GM21423 (cell line): ENCODE results near the gene GSTA1.
"Not testable (repeated sequence)": the region's sequence is repeated elsewhere in the genome, so short reads cannot be mapped to it uniquely, and the experiment has no call there.

Experiments used
- ATAC-seq: cut with Tn5 transposase; IDR thresholded peaks from one replicate; pipeline ENCODE4 v1.9.1; 2021; ENCODE audit warnings: mild to moderate bottlenecking, moderate library complexity; ENCODE audit not compliant: unreplicated experiment

The GSTA1 gene

DNA sequence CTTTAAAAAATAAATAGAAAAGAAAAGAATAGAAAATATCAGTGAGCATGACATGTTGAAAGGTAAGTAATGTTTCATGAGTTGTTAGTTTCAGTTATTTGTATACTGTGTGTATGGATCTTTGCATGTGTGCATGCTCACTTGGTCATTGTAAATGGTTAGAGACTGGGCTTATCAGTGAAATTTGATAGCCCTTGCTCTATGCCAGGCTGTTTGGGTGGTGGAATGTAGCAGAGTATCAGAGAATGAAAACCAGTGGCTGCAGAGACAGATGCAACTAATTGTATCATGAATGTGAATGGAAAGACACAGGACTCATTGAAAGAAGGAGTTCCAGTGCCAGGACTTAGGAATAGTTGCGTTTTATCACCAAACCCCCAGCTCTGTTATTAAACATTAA is 44.5 kb downstream of the GSTA1 start:
- no peak for ATAC-seq

DNA sequence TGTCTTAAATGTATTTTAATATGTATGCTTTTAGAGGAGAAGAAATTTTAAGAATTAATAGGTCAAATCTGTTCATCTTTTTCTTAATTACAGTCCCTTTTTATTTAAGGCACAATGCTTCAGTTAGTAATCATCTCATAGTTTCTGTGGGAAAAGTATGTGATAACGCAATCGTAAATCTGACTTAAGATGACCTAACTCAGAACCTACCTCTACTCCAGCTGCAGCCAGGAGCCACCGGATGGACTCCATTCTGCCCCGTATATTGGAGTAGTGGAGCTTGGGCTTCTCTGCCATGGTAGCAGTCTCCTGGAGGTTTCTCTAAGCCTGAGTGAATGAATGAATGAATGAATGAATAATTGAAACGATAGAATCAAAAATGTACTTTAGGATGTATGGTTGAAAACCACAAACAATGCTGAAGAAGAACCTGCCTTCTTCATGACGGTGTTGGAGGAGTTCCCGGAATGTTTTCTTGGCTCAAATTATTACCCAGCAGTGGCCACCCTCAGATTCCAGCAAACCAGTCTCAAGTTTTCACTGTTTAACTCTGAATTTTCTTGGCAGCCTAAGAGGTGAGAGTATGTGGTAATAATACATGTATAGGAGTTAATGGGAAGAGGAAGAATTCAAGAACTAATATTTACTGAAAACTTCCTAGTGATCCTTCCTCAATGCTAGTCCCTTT is 45.8 kb downstream of the GSTA1 start:
- not testable (repeated sequence) for ATAC-seq

DNA sequence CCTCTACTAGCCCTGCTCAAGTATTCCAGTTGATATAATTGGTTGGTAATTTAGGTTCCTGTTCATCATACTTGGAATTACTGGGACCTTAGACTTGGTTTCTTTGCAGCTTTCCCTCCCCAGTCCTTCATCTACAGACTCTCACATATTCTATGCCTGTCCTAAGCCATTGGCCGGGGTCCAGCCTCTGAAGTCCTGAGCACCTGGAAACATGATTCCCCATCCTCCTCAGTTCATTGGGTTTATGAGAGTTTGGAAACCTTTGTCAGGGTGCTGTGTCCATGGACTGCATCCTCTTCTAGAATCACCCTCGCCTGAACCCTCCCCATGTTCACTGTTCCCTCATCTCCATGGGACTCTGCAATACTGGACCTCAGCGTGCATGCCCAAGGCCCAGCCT is 49.2 kb downstream of the GSTA1 start:
- no peak for ATAC-seq

DNA sequence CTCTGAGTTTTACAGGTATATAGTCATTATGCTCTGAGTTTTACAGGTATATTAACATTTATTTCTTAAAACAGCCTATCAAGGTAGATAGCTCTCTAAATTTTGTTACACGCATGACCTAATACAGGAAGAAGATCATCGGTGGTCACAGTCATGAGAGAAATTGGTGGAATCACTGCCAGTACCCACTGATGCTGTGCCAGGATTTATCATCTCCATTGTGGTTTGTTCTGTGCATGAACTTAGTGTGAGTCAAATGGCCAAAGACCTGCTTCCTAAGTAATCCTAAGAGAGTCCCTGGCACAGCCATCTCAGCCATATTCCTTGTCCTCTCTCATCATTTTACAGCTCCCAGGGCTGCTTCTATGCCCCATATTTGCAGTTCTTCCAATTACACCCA is 50.5 kb downstream of the GSTA1 start:
- not testable (repeated sequence) for ATAC-seq

DNA sequence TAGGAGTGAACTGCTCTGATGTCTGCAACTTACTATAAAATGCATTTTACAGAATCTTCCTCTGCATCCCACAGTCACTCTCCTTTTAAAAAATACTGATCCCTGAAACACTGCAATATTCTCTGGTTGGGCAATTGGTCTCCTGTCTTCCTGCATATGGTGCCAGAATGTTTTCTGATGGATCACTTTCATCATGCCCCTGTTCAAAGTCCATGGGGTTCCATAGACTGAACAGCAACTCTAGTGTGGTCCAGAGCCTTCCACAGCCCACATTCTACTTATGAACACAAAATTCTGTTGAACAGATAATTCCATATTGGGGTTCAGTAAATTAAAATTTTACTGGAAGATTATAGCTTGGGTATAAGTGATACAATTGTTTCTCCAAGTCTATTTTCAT is 51.3 kb downstream of the GSTA1 start:
- ATAC-seq = no peak

DNA sequence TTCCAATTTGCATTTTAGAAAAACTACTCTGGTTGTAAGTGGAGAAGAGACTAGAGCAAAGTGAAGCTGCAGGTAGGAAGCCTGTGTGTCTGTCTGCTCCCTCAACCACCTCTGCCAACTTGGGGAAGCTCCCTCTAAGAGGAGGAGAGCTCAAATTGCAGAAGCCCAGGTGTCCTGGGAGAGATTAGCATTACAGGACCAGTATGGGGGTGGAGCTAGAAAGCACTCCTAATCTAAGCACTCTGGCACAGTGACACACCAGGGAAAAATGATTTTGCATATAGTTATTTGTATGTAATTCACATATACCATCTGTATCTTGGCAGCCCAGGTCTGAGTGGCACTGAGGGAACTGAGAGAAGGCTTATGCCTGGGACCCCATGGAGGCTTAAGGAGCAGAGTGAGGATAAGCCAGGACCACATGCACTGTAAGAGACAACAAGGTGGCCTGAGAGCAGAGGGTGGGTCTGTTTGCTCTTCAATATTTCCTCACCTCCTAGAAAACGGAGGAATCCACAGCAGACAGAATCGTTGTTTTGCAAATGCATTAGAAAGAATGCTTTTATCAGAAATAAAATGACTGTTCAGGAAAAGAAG is 54.0 kb downstream of the GSTA1 start:
- no peak for ATAC-seq

DNA sequence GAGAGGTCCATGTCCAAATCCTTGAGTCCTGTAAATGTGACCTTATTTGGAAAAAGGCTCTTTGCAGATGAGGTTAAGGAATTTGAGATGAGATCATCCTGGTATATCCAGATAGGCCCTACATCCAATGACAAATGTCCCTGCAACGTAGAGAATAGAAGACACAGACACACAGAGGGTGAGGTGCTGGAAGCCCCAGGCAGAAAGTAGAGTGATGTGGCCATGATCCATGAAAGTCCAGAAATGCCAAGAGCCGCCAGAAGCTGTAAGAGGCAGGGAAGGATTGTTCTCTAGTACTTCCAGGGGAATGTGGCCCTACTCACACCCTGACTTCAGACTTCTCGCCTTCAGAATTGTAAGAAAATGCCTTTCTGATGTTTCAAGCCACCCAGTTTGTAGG is 56.3 kb downstream of the GSTA1 start:
- ATAC-seq = not testable (repeated sequence)

DNA sequence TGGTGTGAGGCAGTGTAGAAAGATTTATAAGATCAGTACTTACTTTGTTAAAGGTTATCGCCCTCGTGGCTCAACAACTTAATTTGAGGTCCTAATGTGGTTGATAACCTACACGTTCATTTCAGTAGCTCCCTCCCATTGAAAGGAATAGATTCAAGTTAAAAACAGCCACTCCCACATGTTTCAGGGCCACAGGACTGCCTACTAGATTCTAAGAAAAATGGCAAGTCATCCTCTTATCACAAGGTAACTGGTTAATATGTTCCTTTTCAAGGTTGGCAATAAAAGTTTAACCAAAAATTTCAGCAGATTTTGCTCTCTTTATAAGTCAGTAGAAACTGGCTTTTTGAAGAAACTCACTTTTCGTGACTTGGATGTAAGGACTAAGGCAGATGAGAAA is 57.4 kb downstream of the GSTA1 start:
- no peak for ATAC-seq

DNA sequence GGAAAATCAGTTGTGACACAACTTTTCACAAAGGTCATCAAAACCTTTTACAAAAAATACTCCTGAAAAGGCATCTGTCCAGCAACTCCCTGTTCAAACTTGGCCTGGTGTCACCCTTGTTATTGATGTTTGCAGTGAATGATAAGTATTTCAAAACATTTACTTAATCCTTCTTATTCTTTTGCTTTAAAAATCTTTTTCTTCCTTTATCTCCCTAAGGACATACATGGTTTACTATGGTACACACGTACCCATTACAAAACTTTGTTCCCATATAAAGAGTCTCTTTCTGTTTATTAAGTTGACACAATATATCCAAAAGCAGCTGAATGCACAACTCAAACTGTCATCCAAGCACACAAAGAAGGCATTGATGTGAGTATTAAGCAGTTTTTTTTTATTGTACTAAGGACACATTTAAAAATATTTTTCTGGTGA is 57.8 kb downstream of the GSTA1 start:
- ATAC-seq = no peak

DNA sequence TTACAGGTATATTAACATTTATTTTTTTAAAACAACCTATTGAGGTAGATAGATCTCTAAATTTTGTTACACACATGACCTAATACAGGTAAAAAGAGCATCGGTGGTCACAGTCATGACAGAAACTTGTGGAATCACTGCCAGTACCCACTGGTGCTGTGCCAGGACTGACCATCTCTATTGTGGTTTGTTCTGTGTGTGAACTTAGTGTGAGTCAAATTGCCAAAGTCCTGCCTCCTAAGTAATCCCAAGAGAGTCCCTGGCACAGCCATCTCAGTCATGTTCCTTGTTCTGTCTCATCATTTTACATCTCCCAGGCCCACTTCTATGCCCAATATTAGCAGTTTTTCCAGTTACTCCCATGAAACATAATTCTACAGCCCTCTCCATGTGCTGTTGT is 61.7 kb downstream of the GSTA1 start:
- ATAC-seq = no peak
